Activated T-helper 17 cell treated with anti-CD3 and anti-CD28 coated beads, Interleukin-2, amount 50 U/mL, for 72 hours (primary cell): Measurements from ENCODE around the gene CRYBB1. TPM values are rescaled to one million over a fixed set of nuclear protein-coding genes. Genes with fewer than 3 reads are reported as not detected.
A peak's percentile ranks its signal among the peaks of the same experiment; 100 is the strongest.

Experiments
- ATAC-seq: fragments of 150-1000 bp; cut with Tn5 transposase; replicated peaks from 2 replicates; pipeline ENCODE4 v1.10.0; 2021; ENCODE audit warnings: mild to moderate bottlenecking, moderate library complexity
- H3K27ac Mint-ChIP-seq: one replicate; pipeline ENCODE4 v1.8.0; 2022; ENCODE audit warnings: mixed read lengths
- H3K27me3 Mint-ChIP-seq: one replicate; pipeline ENCODE4 v1.8.0; 2022; ENCODE audit warnings: mixed read lengths
- H3K36me3 Mint-ChIP-seq: one replicate; pipeline ENCODE4 v1.8.0; 2022; ENCODE audit warnings: low read depth, mild to moderate bottlenecking, mixed read lengths
- H3K4me1 Mint-ChIP-seq: one replicate; pipeline ENCODE4 v1.8.0; 2022; ENCODE audit warnings: mixed read lengths
- H3K4me3 Mint-ChIP-seq: one replicate; pipeline ENCODE4 v1.8.0; 2022; ENCODE audit warnings: mild to moderate bottlenecking, mixed read lengths
- H3K9me3 Mint-ChIP-seq: one replicate; pipeline ENCODE4 v1.8.0; 2022; ENCODE audit warnings: mixed read lengths
- total RNA-seq, 2 donors: library from RNA; stranded (reverse); gene quantifications; one replicate each; pipeline ENCODE4 v1.2.3, GENCODE V29; 2022

The CRYBB1 gene
- total RNA-seq, 2 donors from 2014 or later, result not detected

- Mint-ChIP-seq H3K27ac (peak overlapping the region; percentile 58), H3K27me3 (no peaks in the 10 kb centered on the region), H3K9me3 (no peaks in the 10 kb centered on the region), H3K4me3 (peak overlapping the region; percentile 61), H3K36me3 (no peaks in the 10 kb centered on the region), H3K4me1 (peaks cover 45% of the 10 kb centered on the region)
- ATAC-seq, result no peak
Measured at GRCh38 chr22:26648528-26649388, 30.9 kb upstream of the CRYBB1 start.

DNA sequence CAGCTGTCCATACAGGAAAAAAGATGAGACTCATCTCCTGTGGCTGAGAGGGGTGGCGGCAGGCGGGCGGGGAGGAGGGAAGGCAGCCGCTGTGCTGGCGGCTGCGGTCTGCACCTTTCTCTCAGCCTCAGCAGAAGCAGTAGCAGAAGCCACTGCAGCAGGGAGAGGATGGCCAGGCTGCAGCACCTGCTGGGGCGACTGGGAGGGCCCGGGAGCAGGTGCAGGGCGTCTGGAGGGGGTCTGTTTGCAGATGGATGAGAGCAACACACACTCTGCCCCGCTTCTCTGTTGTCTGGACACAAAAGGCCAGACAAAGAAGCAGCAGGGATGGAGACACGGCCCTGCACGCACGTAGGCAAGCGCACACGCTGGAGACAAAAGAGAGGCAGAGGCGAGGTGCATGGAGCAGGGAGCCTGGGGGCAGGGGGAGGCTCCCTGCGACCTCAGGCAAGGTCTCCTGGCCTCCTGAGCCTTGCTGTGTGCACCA is 30.2 kb upstream of the CRYBB1 start:
- H3K27ac Mint-ChIP-seq, result peak overlapping the region; percentile 58

GRCh38 chr22:26646158-26646557 is 28.3 kb upstream of the CRYBB1 start:
- peaks cover 58% of the 10 kb centered on the region for H3K4me1 Mint-ChIP-seq
- H3K27me3 Mint-ChIP-seq, result no peaks in the 10 kb centered on the region
- no peak for ATAC-seq
- no peaks in the 10 kb centered on the region for H3K9me3 Mint-ChIP-seq
- no peaks in the 10 kb centered on the region for H3K36me3 Mint-ChIP-seq
- H3K27ac Mint-ChIP-seq, result no peak overlapping the region
- peak overlapping the region; percentile 93 for H3K4me3 Mint-ChIP-seq

More for the DNA sequence above, 30.2 kb upstream of the CRYBB1 start:
- H3K27me3 Mint-ChIP-seq, result no peaks in the 10 kb centered on the region
- peak overlapping the region; percentile 61 for H3K4me3 Mint-ChIP-seq
- peak; percentile 33 for ATAC-seq
- no peaks in the 10 kb centered on the region for H3K36me3 Mint-ChIP-seq
- H3K4me1 Mint-ChIP-seq, result peaks cover 50% of the 10 kb centered on the region
- no peaks in the 10 kb centered on the region for H3K9me3 Mint-ChIP-seq

- no peaks in the 10 kb centered on the region for H3K36me3 Mint-ChIP-seq
- H3K4me1 Mint-ChIP-seq, result peaks cover 44% of the 10 kb centered on the region
- peak overlapping the region; percentile 100 for H3K27ac Mint-ChIP-seq
- peak overlapping the region; percentile 93 for H3K4me3 Mint-ChIP-seq
- no peaks in the 10 kb centered on the region for H3K9me3 Mint-ChIP-seq
- no peak for ATAC-seq
- no peaks in the 10 kb centered on the region for H3K27me3 Mint-ChIP-seq
Measured at GRCh38 chr22:26643418-26644100, 25.7 kb upstream of the CRYBB1 start.

GRCh38 chr22:26642465-26643417 is 24.9 kb upstream of the CRYBB1 start:
- peaks cover 36% of the 10 kb centered on the region for H3K4me1 Mint-ChIP-seq
- peak overlapping the region; percentile 93 for H3K4me3 Mint-ChIP-seq

GRCh38 chr22:26636296-26636695 is 18.5 kb upstream of the CRYBB1 start:
- H3K4me3 Mint-ChIP-seq, result no peak overlapping the region
- no peak overlapping the region for H3K27ac Mint-ChIP-seq
- ATAC-seq, result no peak
- peaks cover 5% of the 10 kb centered on the region for H3K4me1 Mint-ChIP-seq
- no peaks in the 10 kb centered on the region for H3K9me3 Mint-ChIP-seq
- no peaks in the 10 kb centered on the region for H3K27me3 Mint-ChIP-seq
- no peaks in the 10 kb centered on the region for H3K36me3 Mint-ChIP-seq

More at GRCh38 chr22:26642465-26643417, 24.9 kb upstream of the CRYBB1 start:
- Mint-ChIP-seq H3K27ac (peak overlapping the region; percentile 100), H3K9me3 (no peaks in the 10 kb centered on the region), H3K36me3 (no peaks in the 10 kb centered on the region), H3K27me3 (no peaks in the 10 kb centered on the region)
- peak; percentile 95 for ATAC-seq

GRCh38 chr22:26635117-26635516 is 17.3 kb upstream of the CRYBB1 start:
- peaks cover 5% of the 10 kb centered on the region for H3K4me1 Mint-ChIP-seq
- no peak overlapping the region for H3K4me3 Mint-ChIP-seq
- no peaks in the 10 kb centered on the region for H3K36me3 Mint-ChIP-seq
- no peak for ATAC-seq
- no peaks in the 10 kb centered on the region for H3K27me3 Mint-ChIP-seq
- H3K27ac Mint-ChIP-seq, result no peak overlapping the region
- no peaks in the 10 kb centered on the region for H3K9me3 Mint-ChIP-seq

DNA sequence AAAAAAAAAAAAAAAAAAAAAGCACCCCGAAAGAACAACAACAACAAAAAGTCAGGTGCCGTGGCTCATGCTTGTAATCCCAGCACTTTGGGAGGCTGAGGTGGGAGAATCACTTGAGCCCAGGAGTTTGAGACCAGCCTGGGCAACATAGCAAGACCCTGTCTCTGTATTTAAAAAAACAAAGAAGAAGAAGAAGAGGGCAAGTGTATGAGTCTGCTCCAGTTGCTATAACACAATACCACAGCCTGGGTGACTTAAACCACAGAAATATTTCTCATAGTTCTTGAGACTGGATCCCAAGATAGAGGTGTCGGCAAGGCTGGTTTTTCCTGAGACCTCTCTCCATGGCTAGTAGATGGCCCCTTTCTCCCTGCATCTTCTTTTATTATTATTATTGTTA is 16.4 kb upstream of the CRYBB1 start:
- no peaks in the 10 kb centered on the region for H3K27me3 Mint-ChIP-seq
- H3K27ac Mint-ChIP-seq, result peak overlapping the region; percentile 36
- no peaks in the 10 kb centered on the region for H3K36me3 Mint-ChIP-seq
- H3K4me3 Mint-ChIP-seq, result no peak overlapping the region
- H3K4me1 Mint-ChIP-seq, result peaks cover 5% of the 10 kb centered on the region
- ATAC-seq, result no peak
- H3K9me3 Mint-ChIP-seq, result no peaks in the 10 kb centered on the region

- H3K4me1 Mint-ChIP-seq, result peaks cover 10% of the 10 kb centered on the region
- ATAC-seq, result no peak
- H3K4me3 Mint-ChIP-seq, result no peak overlapping the region
- no peaks in the 10 kb centered on the region for H3K27me3 Mint-ChIP-seq
- H3K36me3 Mint-ChIP-seq, result no peaks in the 10 kb centered on the region
- peak overlapping the region; percentile 36 for H3K27ac Mint-ChIP-seq
- H3K9me3 Mint-ChIP-seq, result no peaks in the 10 kb centered on the region
Measured at GRCh38 chr22:26632422-26633155, 14.8 kb upstream of the CRYBB1 start.

GRCh38 chr22:26631282-26631681 is 13.5 kb upstream of the CRYBB1 start:
- ATAC-seq, result no peak
- Mint-ChIP-seq H3K4me3 (no peak overlapping the region), H3K36me3 (no peaks in the 10 kb centered on the region), H3K27me3 (no peaks in the 10 kb centered on the region), H3K9me3 (no peaks in the 10 kb centered on the region), H3K4me1 (peaks cover 10% of the 10 kb centered on the region), H3K27ac (no peak overlapping the region)

DNA sequence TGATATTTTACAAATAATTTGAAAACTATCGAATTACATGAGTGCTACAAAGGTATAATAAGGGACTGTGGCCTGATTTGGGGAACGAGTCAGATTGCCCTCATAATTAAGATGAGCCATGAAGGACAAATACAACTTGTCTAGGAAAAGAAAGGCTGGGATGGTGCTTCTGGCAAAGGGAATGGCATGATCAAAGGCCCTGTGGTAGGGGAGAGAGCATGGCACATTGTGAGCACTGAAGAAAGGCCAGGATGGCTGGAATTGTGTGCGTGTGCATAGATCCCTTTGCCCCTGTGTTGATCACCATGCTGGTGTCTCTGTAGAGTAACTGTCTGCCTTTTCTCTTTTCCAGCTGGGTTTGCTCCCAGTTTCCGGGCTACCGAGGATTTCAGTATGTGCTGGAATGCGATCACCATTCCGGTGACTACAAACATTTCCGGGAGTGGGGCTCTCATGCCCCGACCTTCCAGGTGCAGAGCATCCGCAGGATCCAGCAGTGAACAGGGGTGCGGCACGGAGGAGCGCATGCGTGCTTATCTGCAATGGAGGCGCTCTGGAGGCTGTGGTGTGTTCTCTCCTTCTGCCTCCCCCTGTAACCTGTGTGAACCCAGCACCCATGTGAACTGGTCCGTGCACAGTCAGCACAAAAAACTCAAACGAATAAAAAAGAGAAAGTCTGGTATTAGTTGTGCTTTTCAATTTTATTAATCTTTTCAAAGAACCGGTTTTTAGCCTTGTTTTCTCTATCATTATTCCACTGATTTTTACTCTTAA is 12.3 kb upstream of the CRYBB1 start:
- H3K36me3 Mint-ChIP-seq, result no peaks in the 10 kb centered on the region
- no peak overlapping the region for H3K27ac Mint-ChIP-seq
- ATAC-seq, result no peak
- no peak overlapping the region for H3K4me3 Mint-ChIP-seq
- no peaks in the 10 kb centered on the region for H3K27me3 Mint-ChIP-seq
- no peaks in the 10 kb centered on the region for H3K9me3 Mint-ChIP-seq
- H3K4me1 Mint-ChIP-seq, result peaks cover 10% of the 10 kb centered on the region

DNA sequence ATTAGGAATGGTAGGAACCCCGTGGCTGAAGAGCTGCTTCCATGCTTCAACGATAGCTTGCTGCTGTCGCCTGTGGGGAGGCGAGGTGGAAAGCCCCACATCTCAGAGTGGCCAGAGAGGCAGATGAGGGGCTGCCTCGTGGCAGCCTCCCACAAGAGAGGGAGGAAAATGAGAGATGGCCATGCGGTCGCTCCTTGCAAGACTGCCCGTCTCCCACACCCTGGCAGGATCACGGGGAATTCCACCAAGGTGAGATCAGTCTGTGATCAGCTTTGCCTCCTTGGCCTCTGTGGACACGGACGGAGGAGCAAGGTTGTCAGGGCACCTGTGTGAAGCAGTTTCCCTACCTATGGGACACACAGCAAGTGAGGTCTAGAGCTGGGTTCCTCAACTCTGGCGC is 7.0 kb upstream of the CRYBB1 start:
- ATAC-seq, result no peak
- H3K4me3 Mint-ChIP-seq, result no peak overlapping the region
- H3K27me3 Mint-ChIP-seq, result no peaks in the 10 kb centered on the region
- H3K36me3 Mint-ChIP-seq, result no peaks in the 10 kb centered on the region
- H3K27ac Mint-ChIP-seq, result peak overlapping the region; percentile 52
- H3K9me3 Mint-ChIP-seq, result peaks cover 6% of the 10 kb centered on the region
- H3K4me1 Mint-ChIP-seq, result peaks cover 10% of the 10 kb centered on the region

GRCh38 chr22:26623984-26624383 is 6.2 kb upstream of the CRYBB1 start:
- Mint-ChIP-seq H3K4me3 (no peak overlapping the region), H3K27ac (peak overlapping the region; percentile 52), H3K36me3 (no peaks in the 10 kb centered on the region), H3K9me3 (peaks cover 6% of the 10 kb centered on the region), H3K27me3 (no peaks in the 10 kb centered on the region), H3K4me1 (peaks cover 10% of the 10 kb centered on the region)
- no peak for ATAC-seq
